Breast epithelium (tissue), 4 donors: Measurements from ENCODE around the gene ECT2. TPM values are rescaled to one million over a fixed set of nuclear protein-coding genes. Genes with fewer than 3 reads are reported as not detected.

Source experiments
- DNase-seq, 2 donors: peaks; one replicate each; pipeline ENCODE4 v3.0.0-alpha.2; 2019; ENCODE audit warnings: low spot score in 2 of 2
- H3K27ac ChIP-seq, 2 donors: fragments of 200-600 bp; sonication (generic) in 1 of 2; one replicate each; pipeline ENCODE4 v1.5.1; 2016 to 2019; ENCODE audit warnings: mild to moderate bottlenecking in 1 of 2
- H3K27me3 ChIP-seq, 2 donors: fragments of 200-600 bp; sonication (generic) in 1 of 2; one replicate each; pipeline versions ENCODE4 v1.5.1 to v1.6.0; 2017 to 2019; ENCODE audit warnings: control low read depth in 1 of 2, mild to moderate bottlenecking in 1 of 2
- H3K36me3 ChIP-seq: fragments of 200-600 bp; one replicate; pipeline ENCODE4 v1.5.1; 2019
- H3K4me1 ChIP-seq, 2 donors: fragments of 200-600 bp; sonication (generic); one replicate each; pipeline ENCODE4 v1.5.1; 2016 to 2019; ENCODE audit warnings: control low read depth in 1 of 2
- H3K4me3 ChIP-seq, 3 donors: fragments of 200-600 bp; sonication (generic); 1 replicate in 2 of 3; 2 replicates in 1 of 3; pipeline ENCODE4 v1.5.1; 2016 to 2019; ENCODE audit warnings: mild to moderate bottlenecking in 3 of 3, moderate library complexity in 2 of 3
- H3K9me3 ChIP-seq, 2 donors: fragments of 200-600 bp; sonication (generic) in 1 of 2; one replicate each; pipeline ENCODE4 v1.5.1; 2016 to 2019; ENCODE audit warnings: control low read depth in 1 of 2
- CTCF ChIP-seq, 3 donors: fragments of 450-650 bp; IDR thresholded peaks; one replicate each; pipeline ENCODE4 v1.5.1; 2016 to 2017; ENCODE audit warnings: antibody characterized with exemption in 3 of 3, mild to moderate bottlenecking in 3 of 3, moderate library complexity in 3 of 3
- POLR2A ChIP-seq: fragments of 450-650 bp; IDR thresholded peaks from one replicate; pipeline ENCODE4 v1.6.1; 2016; ENCODE audit warnings: antibody characterized with exemption, mild to moderate bottlenecking, moderate library complexity
- POLR2AphosphoS5 ChIP-seq, 3 donors: sonication (generic); formaldehyde crosslinking; IDR thresholded peaks; one replicate each; pipeline ENCODE4 v1.6.1; 2017; ENCODE audit warnings: antibody characterized with exemption in 3 of 3
- intact Hi-C: fragments of 100-400 bp; cut with DNase I; formaldehyde crosslinking; loops from one replicate; pipeline ENCODE4 v1.15.1; 2023; ENCODE audit warnings: low total_unique reads
- total RNA-seq, 3 donors: library from RNA; depleted of rRNA; stranded (reverse); fragments of >200 nt; gene quantifications; one replicate each; pipeline ENCODE4 v1.1.0, GENCODE V29; 2016

Gene ECT2
- total RNA-seq, 3 donors from 2014 or later = 8.5 to 20.1 (median 15.4) TPM

- no peaks in the 10 kb centered on the region for H3K4me1 ChIP-seq
- H3K27me3 ChIP-seq = no peaks in the 10 kb centered on the region
- H3K36me3 ChIP-seq = no peaks in the 10 kb centered on the region
- H3K27ac ChIP-seq = no peak overlapping the region
- intact Hi-C loops = no loop called here
- no peak for TF ChIP-seq CTCF (IDR thresholded peaks at IDR 0.05)
- TF ChIP-seq POLR2AphosphoS5 (IDR thresholded peaks at IDR 0.05) = no peak
- no peak for TF ChIP-seq POLR2A
- H3K9me3 ChIP-seq = no peaks in the 10 kb centered on the region
- H3K4me3 ChIP-seq = no peak overlapping the region
- DNase-seq = no peak
Measured at GRCh38 chr3:172808969-172809546, 58.5 kb downstream of the ECT2 start.

- TF ChIP-seq CTCF (IDR thresholded peaks at IDR 0.05) = no peak
- TF ChIP-seq POLR2A = no peak
- TF ChIP-seq POLR2AphosphoS5 (IDR thresholded peaks at IDR 0.05) = no peak
- H3K9me3 ChIP-seq = no peaks in the 10 kb centered on the region
Measured at GRCh38 chr3:172811099-172811498, 60.6 kb downstream of the ECT2 start.

GRCh38 chr3:172813462-172813861 is 62.9 kb downstream of the ECT2 start:
- intact Hi-C loops = no loop called here

More at GRCh38 chr3:172811099-172811498, 60.6 kb downstream of the ECT2 start:
- DNase-seq = no peak
- H3K27ac ChIP-seq = no peak overlapping the region
- no peaks in the 10 kb centered on the region for H3K36me3 ChIP-seq
- H3K27me3 ChIP-seq = no peaks in the 10 kb centered on the region
- H3K4me1 ChIP-seq = no peaks in the 10 kb centered on the region
- intact Hi-C loops = no loop called here
- H3K4me3 ChIP-seq = no peak overlapping the region

GRCh38 chr3:172814738-172815137 is 64.2 kb downstream of the ECT2 start:
- intact Hi-C loops = no loop called here
- no peaks in the 10 kb centered on the region for H3K4me1 ChIP-seq
- H3K4me3 ChIP-seq = no peak overlapping the region
- H3K9me3 ChIP-seq = no peaks in the 10 kb centered on the region
- H3K36me3 ChIP-seq = no peaks in the 10 kb centered on the region
- TF ChIP-seq CTCF (IDR thresholded peaks at IDR 0.05) (no peak), POLR2A (no peak), POLR2AphosphoS5 (IDR thresholded peaks at IDR 0.05) (no peak)
- no peaks in the 10 kb centered on the region for H3K27me3 ChIP-seq
- H3K27ac ChIP-seq = no peak overlapping the region
- DNase-seq = no peak

More at GRCh38 chr3:172813462-172813861, 62.9 kb downstream of the ECT2 start:
- Histone ChIP-seq H3K4me3 (no peak overlapping the region), H3K27me3 (no peaks in the 10 kb centered on the region), H3K36me3 (no peaks in the 10 kb centered on the region), H3K4me1 (no peaks in the 10 kb centered on the region), H3K9me3 (no peaks in the 10 kb centered on the region), H3K27ac (no peak overlapping the region)
- TF ChIP-seq POLR2A (no peak), CTCF (IDR thresholded peaks at IDR 0.05) (no peak), POLR2AphosphoS5 (IDR thresholded peaks at IDR 0.05) (no peak)
- no peak for DNase-seq

- no peaks in the 10 kb centered on the region for H3K36me3 ChIP-seq
- no peaks in the 10 kb centered on the region for H3K27me3 ChIP-seq
- H3K9me3 ChIP-seq = no peaks in the 10 kb centered on the region
- DNase-seq = no peak
- intact Hi-C loops = no loop called here
- no peaks in the 10 kb centered on the region for H3K4me1 ChIP-seq
- no peak overlapping the region for H3K4me3 ChIP-seq
- no peak overlapping the region for H3K27ac ChIP-seq
- TF ChIP-seq POLR2AphosphoS5 (IDR thresholded peaks at IDR 0.05) (no peak), CTCF (IDR thresholded peaks at IDR 0.05) (no peak), POLR2A (no peak)
Measured at GRCh38 chr3:172815857-172816256, 65.3 kb downstream of the ECT2 start.
